HuH-7.5 (cell line): ENCODE results near the gene TUBB4A.

Experiments used
- DNase-seq: peaks from one replicate; pipeline ENCODE4 v3.0.0; 2011; ENCODE audit warnings: low spot score

Gene TUBB4A

DNA sequence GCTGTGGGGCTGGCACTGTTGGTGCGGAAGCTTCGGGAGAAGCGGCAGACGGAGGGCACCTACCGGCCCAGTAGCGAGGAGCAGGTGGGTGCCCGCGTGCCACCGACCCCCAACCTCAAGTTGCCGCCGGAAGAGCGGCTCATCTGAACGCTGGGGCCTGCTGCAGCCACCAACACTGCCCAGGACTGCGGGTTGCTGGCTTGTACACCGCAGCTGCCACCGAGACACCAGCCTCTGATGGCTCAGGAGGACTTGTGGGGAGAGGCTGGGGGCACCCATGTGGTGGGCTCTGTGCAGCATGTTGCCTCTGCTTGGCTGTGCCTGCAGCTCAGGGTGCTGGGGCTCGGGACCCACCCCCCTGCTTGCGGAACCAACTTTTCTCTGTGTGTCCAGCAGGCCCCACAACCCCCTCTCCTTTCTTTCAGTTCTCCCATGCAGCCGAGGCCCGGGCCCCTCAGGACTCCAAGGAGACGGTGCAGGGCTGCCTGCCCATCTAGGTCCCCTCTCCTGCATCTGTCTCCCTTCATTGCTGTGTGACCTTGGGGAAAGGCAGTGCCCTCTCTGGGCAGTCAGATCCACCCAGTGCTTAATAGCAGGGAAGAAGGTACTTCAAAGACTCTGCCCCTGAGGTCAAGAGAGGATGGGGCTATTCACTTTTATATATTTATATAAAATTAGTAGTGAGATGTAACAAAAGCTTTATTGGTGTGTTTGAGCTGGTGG, 35.4 kb downstream of the TUBB4A start:
- DNase-seq, result no peak

DNA sequence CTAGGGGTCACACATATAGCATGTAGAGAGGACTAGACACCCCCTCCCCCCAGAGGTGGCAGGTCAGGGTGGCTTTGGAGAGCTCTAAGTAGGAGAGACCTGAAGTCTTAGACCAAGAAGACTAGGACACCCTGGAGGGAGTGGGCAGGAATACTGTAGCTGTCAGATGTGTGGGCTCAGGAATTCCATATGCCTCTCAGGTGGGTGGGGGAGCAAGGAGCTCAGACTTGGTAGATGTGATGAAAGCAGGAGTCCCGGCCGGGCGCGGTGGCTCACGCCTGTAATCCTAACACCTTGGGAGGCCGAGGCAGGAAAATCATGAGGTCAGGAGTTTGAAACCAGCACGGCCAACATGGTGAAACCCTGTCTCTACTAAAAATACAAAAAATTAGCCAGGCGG, 36.4 kb downstream of the TUBB4A start:
- DNase-seq, result no peak

DNA sequence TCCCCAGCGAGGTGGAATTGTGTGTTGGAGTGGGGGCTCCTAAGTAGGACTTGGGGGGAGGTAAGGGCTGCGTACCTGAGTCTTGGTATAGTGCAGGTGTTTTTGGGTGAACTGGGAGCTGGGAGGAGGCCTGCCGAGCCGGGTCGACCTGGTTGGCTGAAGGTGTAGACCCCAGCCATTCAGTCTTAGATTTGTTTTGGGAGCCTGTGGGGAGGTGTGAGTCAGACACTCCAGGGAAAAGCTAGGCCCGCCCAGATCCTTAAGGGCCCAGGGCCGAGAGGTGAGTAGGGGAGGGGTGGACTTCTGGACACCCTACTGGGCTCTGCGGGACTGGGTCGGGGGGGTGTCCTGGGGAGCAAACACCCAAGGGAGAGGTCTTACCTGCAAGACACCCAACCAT, 37.1 kb downstream of the TUBB4A start:
- no peak for DNase-seq

DNA sequence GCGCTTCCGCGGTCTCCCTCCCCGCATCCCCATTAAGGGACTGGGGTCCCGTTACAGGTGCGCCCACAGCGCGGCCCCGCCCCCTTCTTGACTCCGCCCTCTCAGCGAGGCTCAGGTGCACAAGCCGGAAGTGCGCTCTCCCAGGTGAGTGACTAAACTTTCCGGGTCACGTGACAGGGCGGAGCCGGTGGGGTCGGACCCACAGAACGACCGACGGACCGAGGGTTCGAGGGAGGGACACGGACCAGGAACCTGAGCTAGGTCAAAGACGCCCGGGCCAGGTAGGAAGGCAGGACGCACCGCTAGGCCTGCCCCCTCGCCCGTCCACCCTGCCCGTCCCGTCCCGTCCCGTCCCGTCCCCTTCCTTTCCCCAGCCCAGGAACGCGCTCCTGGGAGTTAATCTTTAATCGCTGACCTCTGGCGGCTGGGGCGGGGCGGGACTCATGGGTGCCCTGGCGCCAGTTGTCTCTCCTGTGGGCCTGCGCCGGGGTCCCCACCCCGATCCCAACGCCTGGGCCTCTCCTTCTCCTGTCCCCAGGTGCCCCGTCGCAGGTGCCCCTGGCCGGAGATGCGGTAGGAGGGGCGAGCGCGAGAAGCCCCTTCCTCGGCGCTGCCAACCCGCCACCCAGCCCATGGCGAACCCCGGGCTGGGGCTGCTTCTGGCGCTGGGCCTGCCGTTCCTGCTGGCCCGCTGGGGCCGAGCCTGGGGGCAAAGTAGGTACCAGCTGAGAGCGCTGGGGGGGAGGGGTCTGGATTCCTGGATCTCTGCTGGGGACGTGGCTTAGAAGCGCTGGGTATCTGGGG, 37.8 kb downstream of the TUBB4A start, which contains the start of gene CRB3:
Gene CRB3 (plus strand): TSS at position 202 of the 804 bp plus-strand sequence. CDS start 431 bp downstream, at position 633.
- peak; percentile 91 for DNase-seq

DNA sequence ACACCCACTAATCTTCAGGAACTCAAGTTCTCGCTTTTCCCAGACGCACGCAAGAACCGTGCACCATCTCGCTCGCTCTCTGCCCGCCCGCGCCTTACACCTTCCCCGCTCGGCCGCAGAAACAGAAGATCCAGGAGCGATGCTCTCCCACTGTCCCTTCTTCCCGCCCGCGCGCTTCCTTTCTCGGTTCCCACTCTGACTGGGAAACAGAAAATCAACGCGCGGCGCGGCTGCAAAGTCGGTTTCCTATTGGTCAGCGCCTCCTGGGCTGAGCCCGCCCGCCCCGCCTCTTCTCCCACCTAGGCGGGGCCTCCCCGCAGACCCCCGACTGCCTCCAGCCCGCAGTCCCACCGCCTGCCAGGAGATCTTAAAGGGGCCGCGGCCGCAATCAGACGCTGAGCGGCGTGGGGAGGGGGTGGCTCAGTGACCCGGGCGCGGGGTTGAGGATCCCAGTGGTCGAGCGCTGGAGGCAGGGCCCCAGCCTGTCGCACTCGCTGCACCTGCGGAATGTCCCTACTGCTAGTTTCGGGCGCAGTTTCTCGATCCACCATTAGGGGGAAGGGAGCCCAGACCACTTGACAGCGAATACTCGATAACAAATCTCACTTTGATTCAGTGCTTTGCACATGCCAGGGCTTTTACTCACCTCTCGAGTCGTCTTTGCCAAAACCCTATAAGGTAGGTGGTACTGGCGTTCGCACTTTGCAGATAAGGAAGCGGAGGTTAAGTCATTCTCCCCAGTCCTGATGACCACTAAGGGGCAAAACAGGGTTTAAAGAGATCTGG, 41.8 kb downstream of the TUBB4A start:
- peak; percentile 94 for DNase-seq

DNA sequence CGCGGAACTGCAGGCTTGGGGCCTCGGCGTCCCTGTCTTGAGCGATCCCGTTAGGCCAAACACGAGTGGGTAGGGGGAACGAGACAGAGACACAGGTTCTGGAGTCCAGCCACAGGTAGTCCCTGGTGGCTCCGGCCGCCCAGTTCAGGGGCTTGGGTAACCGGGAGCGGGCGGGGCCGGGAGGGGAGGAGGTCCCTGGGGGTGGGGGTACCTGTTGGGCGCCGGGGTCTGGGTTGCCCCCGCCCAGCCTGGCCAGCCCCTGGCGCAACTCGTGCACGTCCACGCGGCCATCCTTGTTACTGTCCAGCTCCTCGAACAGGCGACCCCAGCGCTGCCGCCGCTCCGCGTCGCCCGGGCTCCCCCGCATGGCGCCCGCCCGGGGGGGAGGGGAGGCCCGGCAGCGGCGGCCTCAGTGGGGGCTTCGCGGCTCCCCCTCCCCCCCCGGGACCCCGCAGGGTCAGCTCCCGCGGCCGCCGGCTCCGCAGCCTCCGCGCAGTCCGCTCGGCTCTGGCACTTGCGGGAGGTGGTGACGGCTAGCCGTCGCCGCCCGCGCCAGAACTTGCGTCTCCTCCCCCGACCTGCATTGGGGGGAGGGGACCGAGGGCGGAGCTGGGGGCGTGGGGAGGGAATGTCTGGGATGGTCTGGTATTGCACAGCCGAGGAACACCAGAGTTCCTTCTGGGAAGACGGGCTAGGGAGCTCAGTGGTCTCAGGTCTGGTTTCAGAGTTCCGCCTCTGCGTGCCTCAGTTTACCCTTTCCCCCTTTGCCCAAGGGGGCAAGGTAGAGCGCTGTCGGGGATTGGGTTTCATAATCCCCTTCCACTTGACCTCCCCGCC, 42.6 kb downstream of the TUBB4A start, which contains the start of gene SLC25A23:
Gene SLC25A23 (minus strand): TSS at position 531 of the 837 bp plus-strand sequence. CDS start 164 bp downstream, at position 367.
- DNase-seq, result peak; percentile 86

DNA sequence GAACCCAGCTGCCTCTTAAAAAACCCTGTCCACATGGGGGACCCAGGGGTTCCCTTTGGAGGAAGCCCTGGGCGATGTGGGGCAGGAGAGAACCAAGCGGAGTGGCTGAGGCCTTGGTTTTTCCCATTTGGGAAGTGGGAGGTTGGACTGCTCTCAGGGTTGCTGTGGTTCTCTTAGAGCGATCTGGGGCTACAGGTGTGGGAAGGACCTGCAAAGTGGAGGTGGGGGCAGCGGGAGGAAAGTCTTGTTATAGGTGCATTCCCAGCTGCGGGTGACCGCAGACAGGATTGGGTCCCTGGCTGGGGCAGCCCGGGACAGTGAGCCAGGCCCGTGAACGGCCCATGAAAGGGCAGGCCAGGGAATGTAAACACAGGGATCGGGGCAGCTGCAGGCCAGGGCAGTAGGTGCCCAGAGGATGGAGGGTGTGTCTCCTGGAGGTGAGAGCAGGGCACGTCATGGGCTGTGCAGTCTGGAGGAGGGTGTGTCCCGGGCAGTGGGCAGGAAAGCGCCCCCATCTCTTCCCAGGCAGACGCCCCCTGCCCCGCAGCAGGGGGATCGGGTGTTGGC, 43.3 kb downstream of the TUBB4A start:
- peak; percentile 62 for DNase-seq

DNA sequence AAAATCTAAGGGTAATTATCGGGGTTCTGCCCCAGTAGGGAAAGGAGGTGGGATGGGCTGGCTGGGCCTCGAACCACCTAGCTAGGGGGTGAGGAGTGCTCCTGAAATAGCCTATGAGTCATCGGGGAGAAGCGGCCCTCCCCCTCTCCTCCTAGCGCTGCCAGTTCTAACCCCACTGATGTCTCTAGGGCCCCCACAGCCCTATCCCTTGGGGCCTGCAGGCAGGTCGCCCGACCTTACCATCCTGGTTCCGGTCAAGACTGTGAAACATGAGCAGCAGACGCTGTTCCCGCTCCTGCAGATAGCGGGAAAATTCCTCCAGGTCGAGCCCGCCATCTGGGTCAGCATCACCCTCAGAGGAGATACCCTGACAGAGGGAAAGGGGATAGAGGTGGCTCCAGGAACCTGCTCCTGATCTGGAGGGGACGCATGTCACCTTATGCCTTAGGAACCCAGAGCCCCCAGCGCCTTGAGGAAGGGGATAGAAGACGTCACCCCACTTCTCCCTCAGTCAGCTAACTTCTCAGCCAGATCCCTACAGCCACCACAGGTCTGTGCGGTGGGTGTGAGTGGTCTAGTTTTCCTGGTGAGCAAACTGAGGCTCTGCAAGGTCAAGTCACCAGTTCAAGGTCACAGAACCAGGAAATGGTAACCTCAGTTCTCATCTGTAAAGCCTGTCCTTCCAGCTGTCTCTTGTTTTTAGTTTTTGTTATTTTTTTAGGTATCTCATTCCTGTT, 44.0 kb downstream of the TUBB4A start:
- DNase-seq, result no peak

DNA sequence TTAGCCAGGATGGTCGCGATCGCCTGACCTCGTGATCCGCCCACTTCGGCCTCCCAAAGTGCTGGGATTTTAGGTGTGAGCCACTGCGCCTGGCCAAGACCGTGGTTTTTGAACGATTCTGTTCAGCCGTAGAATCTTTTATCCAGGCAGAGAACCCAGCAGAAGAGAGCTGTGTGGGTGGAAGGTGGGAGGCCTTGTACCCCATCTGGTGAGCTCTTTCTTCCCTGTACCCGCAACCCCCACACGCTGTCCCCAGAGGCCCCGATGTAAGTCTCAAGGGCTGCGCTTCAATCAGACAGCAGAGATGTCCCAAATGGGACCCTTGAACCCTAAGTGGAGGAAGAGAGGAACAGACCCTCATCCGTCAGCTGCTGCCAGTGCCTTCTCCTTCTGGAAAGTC, 46.2 kb downstream of the TUBB4A start:
- no peak for DNase-seq

DNA sequence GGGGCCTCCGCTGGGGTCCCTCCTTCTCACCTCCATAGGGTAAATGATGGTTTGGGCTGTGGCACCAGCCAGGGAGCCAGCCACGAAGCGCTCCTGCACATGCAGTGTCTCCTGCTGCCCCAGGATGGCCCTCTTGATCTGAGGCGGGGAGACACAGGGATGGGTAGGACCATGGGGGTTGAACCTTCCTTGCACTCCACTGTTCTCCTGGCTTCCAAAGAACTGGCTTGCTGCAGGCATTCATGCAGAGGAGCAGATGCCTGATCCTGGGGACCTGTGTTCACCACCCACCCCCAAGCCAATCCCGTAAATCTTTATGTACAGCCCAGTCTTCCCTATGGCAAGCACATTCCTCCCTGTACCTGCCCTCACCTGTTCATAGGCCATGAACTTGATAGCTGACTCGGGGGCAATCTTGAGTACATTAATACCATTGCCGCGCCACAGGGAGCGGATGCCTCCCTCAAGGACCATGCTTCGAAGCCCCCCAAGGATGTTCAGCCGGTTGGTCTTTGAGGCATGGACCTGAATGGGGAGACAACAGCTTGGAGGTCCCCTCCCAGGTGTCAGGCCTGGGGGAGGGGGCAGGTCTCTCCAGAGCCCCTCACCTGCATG, 48.1 kb downstream of the TUBB4A start:
- no peak for DNase-seq

DNA sequence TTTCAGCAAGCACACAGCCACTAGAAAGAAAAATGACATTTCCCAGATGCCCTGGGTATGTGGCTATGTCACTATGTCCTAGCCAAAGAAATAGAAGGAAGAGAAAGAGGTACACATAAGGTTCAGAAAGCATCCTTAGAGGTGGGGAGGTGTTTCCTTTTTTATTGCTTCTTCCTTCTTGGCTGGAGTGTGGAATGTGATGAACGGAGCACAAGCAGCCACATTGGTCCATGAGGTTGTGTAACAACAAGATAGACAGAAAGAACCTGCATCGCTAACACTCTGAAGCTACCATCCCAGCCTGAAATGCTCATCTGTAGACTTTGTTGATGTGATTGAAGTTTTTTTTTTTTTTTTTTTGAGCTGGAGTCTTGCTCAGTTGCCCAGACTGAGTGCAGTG, 49.2 kb downstream of the TUBB4A start:
- no peak for DNase-seq

DNA sequence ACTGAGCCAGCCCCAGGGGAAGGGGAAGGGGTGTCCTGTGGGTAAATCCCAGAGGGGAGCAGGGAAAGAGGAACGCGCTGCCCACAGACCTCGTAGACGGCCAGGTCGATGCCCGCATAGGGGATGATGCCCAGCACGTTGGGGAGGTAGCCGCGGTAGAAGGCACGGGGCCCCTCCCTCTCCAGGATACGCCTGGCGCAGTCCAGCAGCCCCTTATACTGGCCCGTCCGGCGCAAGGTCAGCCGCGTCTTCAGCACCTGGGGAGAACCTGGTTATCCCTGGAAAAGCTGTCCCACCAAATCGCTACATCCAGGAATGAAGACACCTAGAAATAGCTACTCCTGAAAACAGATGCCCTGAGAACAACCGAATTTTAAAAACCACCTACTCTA, 49.9 kb downstream of the TUBB4A start:
- no peak for DNase-seq

DNA sequence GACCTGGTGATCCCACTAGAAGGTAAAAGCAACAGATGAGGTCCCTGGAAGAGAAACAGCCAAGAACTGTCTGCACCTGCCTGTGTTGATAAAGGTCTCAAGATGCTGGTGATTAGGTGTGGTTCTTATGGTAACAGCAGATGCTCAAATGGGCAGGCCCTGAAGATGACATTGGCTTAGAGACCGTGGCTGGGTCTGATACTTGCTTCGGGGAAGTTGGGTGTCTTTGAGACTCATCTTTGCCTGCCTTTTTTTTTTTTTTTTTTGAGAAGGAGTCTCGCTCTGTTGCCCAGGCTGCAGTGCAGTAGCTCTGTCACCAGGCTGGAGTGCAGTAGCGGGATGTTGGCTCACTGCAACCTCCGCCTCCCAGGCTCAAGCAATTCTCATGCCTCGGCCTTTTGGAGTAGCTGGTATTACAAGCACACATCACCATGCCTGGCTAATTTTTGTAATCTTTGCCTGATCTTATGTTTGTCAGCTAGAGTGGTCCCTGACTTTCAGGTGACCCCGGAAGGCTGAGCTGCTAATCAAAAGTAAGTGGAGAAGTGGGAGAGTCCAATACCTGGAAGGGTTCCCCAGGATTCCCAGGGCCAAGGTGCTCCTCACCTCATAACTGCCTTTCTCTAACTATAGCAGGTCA, 50.4 kb downstream of the TUBB4A start:
- no peak for DNase-seq

DNA sequence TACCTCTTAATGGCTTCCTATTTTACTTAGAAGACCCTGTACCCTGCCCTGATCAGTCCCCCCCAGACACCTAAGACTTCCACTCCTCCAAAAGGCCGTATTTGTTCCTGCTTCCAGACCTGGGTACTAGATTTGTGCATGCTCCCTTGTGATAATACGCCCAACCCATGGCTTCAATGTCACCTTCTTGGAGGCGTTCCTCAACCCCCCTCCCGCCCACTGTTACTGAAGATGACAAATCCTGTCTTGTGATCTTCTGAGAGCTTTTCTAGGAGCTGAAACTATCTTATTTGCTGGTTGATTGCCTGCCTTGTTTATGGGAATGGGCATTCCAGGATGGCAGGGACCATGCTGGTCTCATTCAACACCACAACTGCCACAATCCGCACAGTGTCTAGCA, 51.9 kb downstream of the TUBB4A start:
- no peak for DNase-seq

DNA sequence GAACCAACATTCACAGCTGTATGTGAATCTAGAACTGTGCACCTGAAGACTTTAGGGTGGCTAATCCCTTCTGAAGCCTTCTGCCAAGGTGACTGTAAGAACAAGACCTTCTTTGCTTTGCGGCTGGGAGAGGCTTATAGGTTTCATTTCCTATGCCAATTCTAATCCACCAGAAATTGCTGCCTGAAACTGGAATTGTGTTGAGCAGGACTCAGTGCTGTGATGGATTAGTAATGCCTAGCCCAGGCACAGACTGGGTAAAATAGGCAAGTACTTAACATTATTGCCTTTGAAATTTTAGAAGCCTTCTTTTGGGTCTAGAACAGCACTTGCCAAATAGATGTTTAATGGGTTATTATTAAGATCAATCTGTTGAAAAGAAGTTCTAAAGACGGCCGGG, 54.1 kb downstream of the TUBB4A start:
- no peak for DNase-seq

DNA sequence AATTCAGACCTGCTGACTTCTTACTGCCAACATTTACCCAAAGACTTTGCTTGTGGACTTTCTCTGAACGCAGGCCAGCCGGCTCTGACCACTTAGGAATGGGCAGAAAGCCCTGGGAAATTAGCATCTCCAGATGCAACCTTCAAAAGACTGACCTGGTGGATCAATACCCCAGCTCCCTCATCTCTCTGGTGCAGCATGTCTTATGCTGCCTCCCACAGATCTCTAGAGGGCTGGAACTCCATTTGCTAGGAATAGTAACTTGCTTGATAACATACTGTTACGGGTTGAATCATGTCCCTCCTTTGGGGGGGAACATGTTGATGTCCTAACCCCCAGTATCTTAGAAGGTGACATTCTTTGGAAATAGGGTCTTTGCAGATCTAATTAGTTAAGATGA, 55.7 kb downstream of the TUBB4A start:
- no peak for DNase-seq
